Loucy (cell line): ENCODE data around the gene FOXO4.
"Not testable (repeated sequence)": the region's sequence is repeated elsewhere in the genome, so short reads cannot be mapped to it uniquely, and the experiment has no call there.

Experiments
- H2AFZ ChIP-seq: fragments of 200-600 bp; sonication (generic); 2 replicates; pipeline ENCODE4 v1.6.0; 2016; ENCODE audit warnings: antibody characterized with exemption, mild to moderate bottlenecking, low read length, moderate library complexity
- H3F3A ChIP-seq: fragments of 200-600 bp; 2 replicates; pipeline ENCODE4 v1.6.0; 2016; ENCODE audit warnings: antibody characterized with exemption, low read depth, mild to moderate bottlenecking
- H3K27me3 ChIP-seq: fragments of 200-600 bp; sonication (generic); 2 replicates; pipeline ENCODE4 v1.6.1; 2014; ENCODE audit warnings: low read length, mild to moderate bottlenecking; ENCODE audit not compliant: insufficient read depth, poor library complexity, severe bottlenecking
- H3K36me3 ChIP-seq: fragments of 200-600 bp; sonication (generic); 2 replicates; pipeline ENCODE4 v1.6.1; 2016; ENCODE audit warnings: low read length; ENCODE audit not compliant: insufficient read depth
- H3K4me1 ChIP-seq: fragments of 200-600 bp; sonication (generic); 2 replicates; pipeline ENCODE4 v1.5.1; 2014; ENCODE audit warnings: low read length, mild to moderate bottlenecking; ENCODE audit not compliant: insufficient read depth, poor library complexity, severe bottlenecking
- H3K4me2 ChIP-seq: fragments of 200-600 bp; sonication (generic); 2 replicates; pipeline ENCODE4 v1.6.0; 2014; ENCODE audit warnings: antibody characterized with exemption, low read length, low read depth, mild to moderate bottlenecking; ENCODE audit not compliant: poor library complexity, severe bottlenecking
- H3K4me3 ChIP-seq: fragments of 200-600 bp; sonication (generic); 2 replicates; pipeline ENCODE4 v1.5.1; 2014; ENCODE audit warnings: low read length, mild to moderate bottlenecking, mixed read lengths; ENCODE audit not compliant: poor library complexity, severe bottlenecking
- H3K79me2 ChIP-seq: fragments of 200-600 bp; sonication (generic); 2 replicates; pipeline ENCODE4 v1.6.1; 2014; ENCODE audit warnings: low read length; ENCODE audit not compliant: insufficient read depth
- H3K9ac ChIP-seq: fragments of 200-600 bp; sonication (generic); 2 replicates; pipeline ENCODE4 v1.6.0; 2014; ENCODE audit warnings: mild to moderate bottlenecking, low read depth, low read length, moderate library complexity; ENCODE audit not compliant: poor library complexity, severe bottlenecking
- H3K9me2 ChIP-seq: fragments of 200-600 bp; sonication (generic); replicated peaks from 2 replicates; pipeline ENCODE4 v1.6.1; 2016; ENCODE audit warnings: low read depth, low read length, mixed read lengths
- H3K9me3 ChIP-seq: fragments of 200-600 bp; sonication (generic); 2 replicates; pipeline ENCODE4 v1.6.1; 2014; ENCODE audit warnings: mild to moderate bottlenecking, antibody characterized with exemption, low read length, low read depth; ENCODE audit not compliant: insufficient read depth
- H4K20me1 ChIP-seq: fragments of 200-600 bp; sonication (generic); 2 replicates; pipeline ENCODE4 v1.6.0; 2014; ENCODE audit warnings: antibody characterized with exemption, low read length, mild to moderate bottlenecking; ENCODE audit not compliant: insufficient read depth, poor library complexity, severe bottlenecking
- EZH2phosphoT487 ChIP-seq: fragments of 200-600 bp; IDR thresholded peaks from 2 replicates; pipeline ENCODE4 v1.6.1; 2018; ENCODE audit warnings: antibody characterized with exemption, mild to moderate bottlenecking, moderate library complexity, borderline replicate concordance
- TF ChIP-seq, protein P1 (sequence below): fragments of 200-600 bp; sonication (generic); conservative IDR thresholded peaks from 2 replicates; pipeline ENCODE4 v1.5.1; 2014; ENCODE audit warnings: mild to moderate bottlenecking, antibody characterized with exemption, low read length

Gene FOXO4

GRCh38 chrX:71095555-71095980 is at the start of gene FOXO4:
TSS of gene FOXO4 (plus strand) at chrX:71095851. CDS start at chrX:71096529, 678 bp downstream.
- peaks cover 29% of the 10 kb centered on the region for H3K4me1 ChIP-seq
- H3F3A ChIP-seq, result no peaks in the 10 kb centered on the region
- TF ChIP-seq, protein P1, sequence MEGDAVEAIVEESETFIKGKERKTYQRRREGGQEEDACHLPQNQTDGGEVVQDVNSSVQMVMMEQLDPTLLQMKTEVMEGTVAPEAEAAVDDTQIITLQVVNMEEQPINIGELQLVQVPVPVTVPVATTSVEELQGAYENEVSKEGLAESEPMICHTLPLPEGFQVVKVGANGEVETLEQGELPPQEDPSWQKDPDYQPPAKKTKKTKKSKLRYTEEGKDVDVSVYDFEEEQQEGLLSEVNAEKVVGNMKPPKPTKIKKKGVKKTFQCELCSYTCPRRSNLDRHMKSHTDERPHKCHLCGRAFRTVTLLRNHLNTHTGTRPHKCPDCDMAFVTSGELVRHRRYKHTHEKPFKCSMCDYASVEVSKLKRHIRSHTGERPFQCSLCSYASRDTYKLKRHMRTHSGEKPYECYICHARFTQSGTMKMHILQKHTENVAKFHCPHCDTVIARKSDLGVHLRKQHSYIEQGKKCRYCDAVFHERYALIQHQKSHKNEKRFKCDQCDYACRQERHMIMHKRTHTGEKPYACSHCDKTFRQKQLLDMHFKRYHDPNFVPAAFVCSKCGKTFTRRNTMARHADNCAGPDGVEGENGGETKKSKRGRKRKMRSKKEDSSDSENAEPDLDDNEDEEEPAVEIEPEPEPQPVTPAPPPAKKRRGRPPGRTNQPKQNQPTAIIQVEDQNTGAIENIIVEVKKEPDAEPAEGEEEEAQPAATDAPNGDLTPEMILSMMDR, result no peak
- no peak for TF ChIP-seq EZH2phosphoT487
- no peaks in the 10 kb centered on the region for H4K20me1 ChIP-seq
- peak within 1 kb of the TSS; percentile 91 for H2AFZ ChIP-seq
- H3K36me3 ChIP-seq, result no peaks in the 10 kb centered on the region
- H3K4me2 ChIP-seq, result peak within 1 kb of the TSS; percentile 94
- H3K9me2 ChIP-seq, result no peaks in the 10 kb centered on the region
- H3K9ac ChIP-seq, result peak within 1 kb of the TSS; percentile 76
- peaks cover 13% of the 10 kb centered on the region; the same call in 1 of the 2 replicates for H3K79me2 ChIP-seq
- no peaks in the 10 kb centered on the region for H3K27me3 ChIP-seq
- H3K4me3 ChIP-seq, result peak within 1 kb of the TSS; percentile 84
- no peaks in the 10 kb centered on the region for H3K9me3 ChIP-seq

DNA sequence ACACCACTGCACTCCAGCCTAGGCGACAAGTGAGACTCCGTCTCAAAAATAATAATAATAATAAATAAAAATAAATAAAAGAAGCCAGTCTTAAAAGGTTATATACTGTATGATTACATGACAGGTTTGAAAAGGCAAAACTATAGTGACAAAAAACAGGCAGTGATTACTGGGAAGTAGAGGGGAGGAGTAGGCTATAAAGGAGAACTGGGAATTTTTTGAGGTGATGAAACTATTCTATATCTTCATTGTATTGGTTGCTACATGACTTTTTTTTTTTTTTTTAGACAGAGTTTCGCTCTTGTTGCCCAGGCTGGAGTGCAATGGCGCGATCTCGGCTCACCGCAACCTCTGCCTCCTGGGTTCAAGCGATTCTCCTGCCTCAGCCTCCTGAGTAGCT is 47.8 kb upstream of the FOXO4 start:
- not testable (repeated sequence) for H3F3A ChIP-seq, H3K27me3 ChIP-seq, H3K9me2 ChIP-seq, H3K4me2 ChIP-seq, H3K36me3 ChIP-seq, H3K4me3 ChIP-seq, H3K79me2 ChIP-seq, H3K4me1 ChIP-seq, H2AFZ ChIP-seq, H3K9ac ChIP-seq, H3K9me3 ChIP-seq, H4K20me1 ChIP-seq

DNA sequence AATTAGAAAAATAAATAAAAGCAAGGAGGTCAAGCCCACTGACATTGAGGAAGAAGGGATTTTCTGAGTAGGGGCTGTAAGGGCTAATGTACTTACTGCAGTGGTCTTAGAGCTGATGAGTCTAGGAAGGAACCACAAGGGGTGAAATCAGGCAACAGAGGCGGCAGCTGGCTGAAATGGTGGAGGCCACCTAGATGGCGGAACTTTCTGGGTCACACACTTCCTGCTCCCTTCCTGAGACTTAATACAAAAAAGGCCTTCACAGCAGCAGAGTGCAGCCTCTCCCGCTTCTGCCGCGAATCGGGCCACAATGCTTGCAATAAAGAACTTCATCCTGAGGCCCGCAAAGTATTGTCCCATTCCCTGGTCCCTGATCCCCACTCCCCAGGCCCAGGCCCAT is 42.9 kb upstream of the FOXO4 start:
- Histone ChIP-seq H3K9me2 (no peaks in the 10 kb centered on the region), H3K4me1 (no peaks in the 10 kb centered on the region), H3K4me2 (no peak overlapping the region), H3K27me3 (no peaks in the 10 kb centered on the region), H4K20me1 (no peaks in the 10 kb centered on the region), H3K36me3 (no peaks in the 10 kb centered on the region), H3K4me3 (no peak overlapping the region), H3K9ac (no peak overlapping the region), H2AFZ (no peak overlapping the region), H3K79me2 (no peaks in the 10 kb centered on the region), H3F3A (no peaks in the 10 kb centered on the region), H3K9me3 (no peaks in the 10 kb centered on the region)
- TF ChIP-seq EZH2phosphoT487, result no peak
- TF ChIP-seq, protein P1, result no peak

DNA sequence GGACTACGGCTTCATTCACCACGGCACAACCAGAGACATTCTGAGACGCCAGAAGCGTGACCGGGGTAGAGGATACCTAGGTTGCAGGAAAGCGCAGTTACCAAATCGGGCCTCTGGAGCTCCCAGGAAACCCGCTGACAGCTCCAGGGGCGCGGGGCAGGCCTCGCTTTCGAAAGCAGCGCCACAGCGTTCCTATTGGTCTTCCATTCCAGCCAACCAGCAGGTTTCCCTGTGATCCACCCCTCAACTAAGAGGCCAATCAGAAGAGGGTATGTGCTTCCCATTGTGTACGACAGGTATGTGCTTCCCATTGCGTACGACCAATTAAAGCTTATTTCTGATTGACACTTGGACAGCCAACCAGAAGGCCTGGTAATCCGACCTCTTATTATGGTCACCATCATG is 42.4 kb upstream of the FOXO4 start:
- Histone ChIP-seq H3K79me2 (no peaks in the 10 kb centered on the region), H3K27me3 (no peaks in the 10 kb centered on the region), H2AFZ (no peak overlapping the region), H3K4me3 (no peak overlapping the region), H3K9ac (no peak overlapping the region), H3K4me1 (no peaks in the 10 kb centered on the region), H3K9me2 (no peaks in the 10 kb centered on the region), H3K36me3 (no peaks in the 10 kb centered on the region), H4K20me1 (no peaks in the 10 kb centered on the region), H3K9me3 (no peaks in the 10 kb centered on the region), H3F3A (no peaks in the 10 kb centered on the region), H3K4me2 (no peak overlapping the region)
- TF ChIP-seq, protein P1, result no peak
- TF ChIP-seq EZH2phosphoT487, result no peak
